Measurements from ENCODE around the gene NFASC.

DNA sequence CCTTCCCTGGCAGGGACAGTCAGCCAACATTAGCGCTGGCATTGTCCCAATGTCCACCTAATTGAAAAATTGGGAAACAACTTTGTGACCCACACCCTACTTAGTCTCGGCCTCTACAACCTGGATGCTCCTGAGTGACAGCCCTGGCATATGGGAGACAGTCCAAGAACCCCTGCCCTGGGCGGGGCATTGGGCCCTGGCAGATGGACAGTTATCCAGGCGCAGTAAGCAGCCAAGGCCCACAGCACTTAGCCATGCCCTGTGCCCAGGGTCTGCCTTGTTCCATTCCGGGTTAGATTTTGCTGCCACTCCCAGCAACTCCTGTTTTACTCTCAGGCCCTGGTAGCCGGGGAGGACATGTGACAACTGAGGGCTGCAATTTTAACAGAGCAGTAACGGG is 50.3 kb downstream of the NFASC start:
- TF ChIP-seq, protein P1, sequence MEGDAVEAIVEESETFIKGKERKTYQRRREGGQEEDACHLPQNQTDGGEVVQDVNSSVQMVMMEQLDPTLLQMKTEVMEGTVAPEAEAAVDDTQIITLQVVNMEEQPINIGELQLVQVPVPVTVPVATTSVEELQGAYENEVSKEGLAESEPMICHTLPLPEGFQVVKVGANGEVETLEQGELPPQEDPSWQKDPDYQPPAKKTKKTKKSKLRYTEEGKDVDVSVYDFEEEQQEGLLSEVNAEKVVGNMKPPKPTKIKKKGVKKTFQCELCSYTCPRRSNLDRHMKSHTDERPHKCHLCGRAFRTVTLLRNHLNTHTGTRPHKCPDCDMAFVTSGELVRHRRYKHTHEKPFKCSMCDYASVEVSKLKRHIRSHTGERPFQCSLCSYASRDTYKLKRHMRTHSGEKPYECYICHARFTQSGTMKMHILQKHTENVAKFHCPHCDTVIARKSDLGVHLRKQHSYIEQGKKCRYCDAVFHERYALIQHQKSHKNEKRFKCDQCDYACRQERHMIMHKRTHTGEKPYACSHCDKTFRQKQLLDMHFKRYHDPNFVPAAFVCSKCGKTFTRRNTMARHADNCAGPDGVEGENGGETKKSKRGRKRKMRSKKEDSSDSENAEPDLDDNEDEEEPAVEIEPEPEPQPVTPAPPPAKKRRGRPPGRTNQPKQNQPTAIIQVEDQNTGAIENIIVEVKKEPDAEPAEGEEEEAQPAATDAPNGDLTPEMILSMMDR (IDR thresholded peaks at IDR 0.05; ENCODE audit: low read depth, low read length) = no peak
- no peak for TF ChIP-seq EZH2phosphoT487 (IDR thresholded peaks at IDR 0.05; ENCODE audit: low read depth)
